ENCODE measurements around the gene WNT9A.
"Not testable (repeated sequence)": the region's sequence is repeated elsewhere in the genome, so short reads cannot be mapped to it uniquely, and the experiment has no call there.

WNT9A gene

DNA sequence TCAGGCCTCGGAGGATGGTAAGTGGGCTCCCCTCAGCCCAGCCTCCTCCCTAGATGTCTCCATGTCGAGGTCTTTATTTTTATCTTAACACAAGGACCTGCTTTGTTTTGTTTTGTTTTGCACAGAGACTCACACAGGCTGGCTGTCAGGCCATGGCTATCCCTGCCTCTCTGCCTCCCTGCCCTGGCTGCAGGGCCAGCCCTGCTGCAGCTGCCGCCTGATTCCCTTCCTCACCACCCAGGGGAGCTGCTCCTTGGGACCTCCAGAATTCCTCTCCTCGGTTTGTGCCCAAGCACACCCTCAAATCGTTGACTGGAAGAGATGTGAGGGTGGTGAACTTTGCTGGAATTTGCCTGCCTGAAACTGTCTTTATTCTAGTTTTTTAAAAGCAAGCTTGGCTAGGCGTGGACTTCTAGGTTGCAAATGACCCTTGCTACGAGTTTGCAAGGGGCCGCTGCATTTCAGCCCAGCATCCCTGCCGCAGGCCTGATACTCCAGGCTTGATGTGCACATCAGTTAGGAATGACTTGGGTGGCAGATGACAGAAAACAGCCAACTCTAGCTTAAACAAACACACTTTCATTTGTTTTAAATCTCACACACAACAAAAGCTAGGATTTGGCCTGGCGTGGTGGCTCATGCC is 37.1 kb downstream of the WNT9A start:
- TF ChIP-seq, protein P1, sequence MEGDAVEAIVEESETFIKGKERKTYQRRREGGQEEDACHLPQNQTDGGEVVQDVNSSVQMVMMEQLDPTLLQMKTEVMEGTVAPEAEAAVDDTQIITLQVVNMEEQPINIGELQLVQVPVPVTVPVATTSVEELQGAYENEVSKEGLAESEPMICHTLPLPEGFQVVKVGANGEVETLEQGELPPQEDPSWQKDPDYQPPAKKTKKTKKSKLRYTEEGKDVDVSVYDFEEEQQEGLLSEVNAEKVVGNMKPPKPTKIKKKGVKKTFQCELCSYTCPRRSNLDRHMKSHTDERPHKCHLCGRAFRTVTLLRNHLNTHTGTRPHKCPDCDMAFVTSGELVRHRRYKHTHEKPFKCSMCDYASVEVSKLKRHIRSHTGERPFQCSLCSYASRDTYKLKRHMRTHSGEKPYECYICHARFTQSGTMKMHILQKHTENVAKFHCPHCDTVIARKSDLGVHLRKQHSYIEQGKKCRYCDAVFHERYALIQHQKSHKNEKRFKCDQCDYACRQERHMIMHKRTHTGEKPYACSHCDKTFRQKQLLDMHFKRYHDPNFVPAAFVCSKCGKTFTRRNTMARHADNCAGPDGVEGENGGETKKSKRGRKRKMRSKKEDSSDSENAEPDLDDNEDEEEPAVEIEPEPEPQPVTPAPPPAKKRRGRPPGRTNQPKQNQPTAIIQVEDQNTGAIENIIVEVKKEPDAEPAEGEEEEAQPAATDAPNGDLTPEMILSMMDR (conservative IDR thresholded peaks at IDR 0.05): no peak
- TF ChIP-seq ZFX (IDR thresholded peaks at IDR 0.05): no peak
- no peak overlapping the region for H3K27ac ChIP-seq

DNA sequence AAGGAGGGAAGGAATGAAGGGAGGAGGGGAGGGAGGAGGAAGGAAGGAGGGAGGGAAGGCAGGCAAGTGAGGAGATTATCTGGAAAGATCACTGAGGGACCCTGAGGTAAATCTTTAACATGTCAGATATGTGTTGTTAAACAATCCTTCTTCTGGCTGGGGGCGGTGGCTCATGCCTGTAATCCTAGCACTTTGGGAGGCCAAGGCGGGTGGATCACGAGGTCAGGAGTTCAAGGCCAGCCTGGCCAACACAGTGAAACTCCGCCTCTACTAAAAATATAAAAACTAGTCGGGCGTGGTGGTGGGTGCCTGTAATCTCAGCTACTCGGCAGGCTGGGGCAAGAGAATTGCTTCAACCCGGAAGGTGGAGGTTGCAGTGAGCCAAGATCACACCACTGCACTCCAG is 37.8 kb downstream of the WNT9A start:
- H3K27ac ChIP-seq: not testable (repeated sequence)

DNA sequence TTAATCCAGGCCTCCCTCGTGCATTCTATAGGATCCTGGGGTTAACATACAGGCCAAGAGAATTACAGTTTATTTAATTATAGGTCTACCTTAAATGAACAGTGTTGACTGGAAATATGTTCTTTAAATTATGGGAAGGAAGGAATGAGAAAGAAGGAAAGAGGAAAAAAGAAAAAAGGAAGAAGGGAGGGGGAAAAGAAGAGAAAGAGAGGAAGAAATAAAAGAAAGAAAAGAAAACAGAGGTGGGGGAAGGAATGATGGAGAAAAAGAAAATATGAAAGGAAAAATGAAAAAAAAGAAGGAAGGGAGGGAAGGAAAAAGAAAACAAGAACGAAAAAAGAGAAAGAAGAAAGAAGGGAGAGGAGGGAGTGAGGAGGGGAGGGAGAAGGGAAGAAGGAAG is 38.5 kb downstream of the WNT9A start:
- TF ChIP-seq ZFX (IDR thresholded peaks at IDR 0.05): no peak
- TF ChIP-seq, protein P1 (conservative IDR thresholded peaks at IDR 0.05): no peak
- H3K27ac ChIP-seq: no peak overlapping the region

DNA sequence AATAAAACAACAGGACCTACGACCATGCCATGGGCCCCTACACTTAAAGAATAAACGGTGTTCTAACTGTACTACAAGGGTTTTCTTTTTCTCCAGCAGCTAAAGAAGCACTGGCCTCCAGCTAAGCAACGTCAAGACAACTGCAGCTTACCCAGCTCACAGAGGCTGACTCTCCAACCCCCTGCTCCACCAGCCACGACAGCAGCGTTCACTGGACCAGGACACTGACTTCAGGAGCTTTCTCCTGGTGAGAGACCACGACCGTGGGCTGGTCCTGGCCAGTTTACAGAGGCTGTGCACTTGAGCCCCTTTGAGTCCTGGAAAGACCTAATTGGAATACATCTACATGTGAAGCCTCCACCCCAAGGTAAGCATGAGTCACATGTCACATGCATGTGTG is 39.4 kb downstream of the WNT9A start:
- no peak overlapping the region for H3K27ac ChIP-seq
- TF ChIP-seq ZFX (IDR thresholded peaks at IDR 0.05): no peak
- TF ChIP-seq, protein P1 (conservative IDR thresholded peaks at IDR 0.05): no peak

DNA sequence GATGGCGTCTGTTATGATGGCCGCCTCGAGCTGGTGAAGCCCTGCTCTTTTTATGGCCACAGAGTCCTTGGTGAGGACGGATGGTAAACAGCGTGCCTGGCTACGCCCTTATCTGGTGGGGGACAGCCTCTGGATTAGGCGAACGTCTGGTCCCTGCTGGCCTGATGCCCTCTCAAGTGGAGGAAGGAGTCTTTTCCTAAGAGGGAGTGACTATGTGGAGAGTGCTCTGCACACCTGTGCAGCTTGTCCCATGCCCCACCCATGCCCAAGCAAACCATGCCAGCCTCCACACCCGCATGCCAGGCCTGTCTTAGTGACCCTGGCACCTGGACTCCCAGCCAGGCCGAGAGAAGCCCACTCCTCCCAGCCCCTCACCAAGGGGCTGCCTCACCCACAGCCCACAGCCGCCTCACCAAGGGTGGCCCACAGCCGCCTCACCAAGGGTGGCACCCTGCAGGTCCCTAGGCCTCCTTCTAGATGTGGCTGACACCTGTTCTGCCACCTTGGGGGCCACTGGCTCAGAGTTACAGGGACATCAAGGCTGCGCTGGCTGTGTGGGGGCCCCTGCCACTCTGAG is 40.2 kb downstream of the WNT9A start:
- no peak for TF ChIP-seq ZFX (IDR thresholded peaks at IDR 0.05)
- TF ChIP-seq, protein P1 (conservative IDR thresholded peaks at IDR 0.05): no peak
- H3K27ac ChIP-seq: no peak overlapping the region

DNA sequence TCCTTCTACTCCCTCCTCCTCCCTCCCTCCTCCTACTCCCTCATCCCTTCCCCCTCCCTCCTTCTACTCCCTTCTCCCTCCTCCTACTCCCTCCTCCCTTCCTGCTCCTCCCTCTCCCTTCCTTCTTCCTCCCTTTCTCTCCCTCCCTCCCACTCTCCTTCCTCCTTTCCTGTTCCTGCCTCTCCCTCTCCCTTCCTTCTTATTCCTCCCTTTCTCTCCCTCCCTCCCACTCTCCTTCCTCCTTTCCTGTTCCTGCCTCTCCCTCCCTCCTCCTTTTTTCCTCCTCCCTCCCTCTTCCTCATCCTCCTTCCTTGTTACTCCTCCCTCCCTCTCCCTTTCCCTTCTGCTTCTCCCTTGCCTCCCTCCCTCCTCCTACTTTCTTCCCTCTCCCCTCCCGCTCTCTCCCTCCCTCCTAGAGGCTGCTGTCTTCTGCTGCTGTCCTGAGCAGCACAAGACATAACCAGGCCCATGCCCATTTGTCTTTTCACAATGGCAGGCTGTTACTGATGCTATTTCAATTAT is 41.1 kb downstream of the WNT9A start:
- H3K27ac ChIP-seq: no peak overlapping the region
- TF ChIP-seq ZFX (IDR thresholded peaks at IDR 0.05): no peak
- TF ChIP-seq, protein P1 (conservative IDR thresholded peaks at IDR 0.05): no peak

DNA sequence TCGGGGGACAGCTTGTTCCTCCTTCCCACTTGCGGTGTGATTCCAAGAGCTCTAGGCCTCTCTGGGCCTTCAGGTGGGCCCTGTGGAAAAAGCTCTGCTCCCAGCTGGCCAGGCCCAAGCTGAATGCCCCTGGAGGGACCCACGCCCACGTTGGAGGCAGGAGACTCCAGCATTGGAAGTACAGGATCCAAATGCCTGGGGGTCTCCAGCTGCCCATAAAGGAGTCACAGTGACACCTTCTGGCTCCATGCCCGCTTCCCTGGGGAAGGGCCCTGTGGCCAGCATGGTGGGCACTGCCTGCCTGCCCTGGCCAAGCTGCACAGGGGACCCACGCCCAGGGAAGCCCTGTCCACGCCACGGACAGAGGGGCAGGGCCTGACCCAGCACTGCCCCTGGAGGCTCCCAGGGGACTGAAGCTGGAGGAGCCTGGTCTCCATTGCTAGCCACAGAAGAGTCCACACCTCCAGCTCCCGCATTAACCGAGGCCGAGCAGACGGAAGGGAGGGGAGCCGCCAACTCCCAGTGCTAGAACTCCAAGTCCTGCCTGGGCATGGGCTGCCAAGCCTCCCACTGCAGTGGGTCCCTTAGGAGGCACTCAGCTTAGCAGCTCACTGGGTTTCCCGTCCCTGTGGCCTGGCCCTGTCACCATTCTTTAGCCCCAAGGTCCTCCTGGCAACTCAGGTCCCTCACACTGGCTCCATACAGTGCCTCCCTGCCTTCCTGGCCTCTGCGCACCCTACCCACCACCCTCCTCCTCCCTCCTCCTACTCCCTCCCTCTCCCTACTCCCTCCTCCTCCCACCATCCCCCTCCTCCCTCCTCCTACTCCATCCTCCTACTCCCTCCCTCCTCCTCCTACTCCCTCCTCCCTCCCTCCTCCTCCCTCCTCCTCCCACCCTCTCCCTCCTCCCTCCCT is 41.9 kb downstream of the WNT9A start:
- TF ChIP-seq ZFX (IDR thresholded peaks at IDR 0.05): no peak
- TF ChIP-seq, protein P1 (conservative IDR thresholded peaks at IDR 0.05): no peak
- H3K27ac ChIP-seq: no peak overlapping the region
